Stimulated activated CD4-positive, alpha-beta T cell treated with anti-CD3 and anti-CD28 coated beads, Interleukin-15, amount 100 ng/mL, for 24 hours (primary cell): ENCODE results near the gene LTBR.
"Not testable (repeated sequence)": the region's sequence is repeated elsewhere in the genome, so short reads cannot be mapped to it uniquely, and the experiment has no call there.

Experiments used
- DNase-seq: peaks from one replicate; pipeline ENCODE4 v3.0.0-alpha.2; 2020

LTBR gene

GRCh38 chr12:6383572-6384498 lies at the start of gene LTBR:
LTBR (plus strand) TSS chr12:6384162; CDS start chr12:6384359, 197 bp downstream.
- peak; percentile 47 for DNase-seq

GRCh38 chr12:6334359-6334758 lies 49.6 kb upstream of the LTBR start:
- no peak for DNase-seq

DNA sequence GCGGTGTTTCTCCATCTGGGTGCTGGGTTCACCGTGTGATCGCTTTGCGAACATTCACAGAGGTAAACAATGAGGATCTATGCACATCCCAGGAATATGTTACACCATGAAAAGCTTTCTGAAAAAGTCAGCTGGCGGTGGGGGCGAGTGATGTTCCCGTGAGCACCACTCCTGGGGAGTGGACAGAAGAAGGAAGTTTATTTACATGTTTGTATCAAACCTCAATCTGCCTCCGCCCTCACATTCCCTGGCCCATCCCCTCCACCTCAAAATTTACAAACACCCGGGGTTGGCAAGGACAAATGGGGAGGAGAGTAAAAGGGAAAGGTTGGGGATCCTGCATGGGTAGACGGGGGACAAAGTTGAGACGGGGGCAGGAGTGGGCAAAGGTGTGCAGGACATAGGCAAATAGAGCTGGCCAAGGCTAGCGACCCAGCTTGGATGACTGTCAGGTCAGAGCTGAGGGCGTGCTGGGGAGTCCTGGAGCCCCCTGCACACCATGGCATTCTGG lies 49.0 kb upstream of the LTBR start:
- no peak for DNase-seq

DNA sequence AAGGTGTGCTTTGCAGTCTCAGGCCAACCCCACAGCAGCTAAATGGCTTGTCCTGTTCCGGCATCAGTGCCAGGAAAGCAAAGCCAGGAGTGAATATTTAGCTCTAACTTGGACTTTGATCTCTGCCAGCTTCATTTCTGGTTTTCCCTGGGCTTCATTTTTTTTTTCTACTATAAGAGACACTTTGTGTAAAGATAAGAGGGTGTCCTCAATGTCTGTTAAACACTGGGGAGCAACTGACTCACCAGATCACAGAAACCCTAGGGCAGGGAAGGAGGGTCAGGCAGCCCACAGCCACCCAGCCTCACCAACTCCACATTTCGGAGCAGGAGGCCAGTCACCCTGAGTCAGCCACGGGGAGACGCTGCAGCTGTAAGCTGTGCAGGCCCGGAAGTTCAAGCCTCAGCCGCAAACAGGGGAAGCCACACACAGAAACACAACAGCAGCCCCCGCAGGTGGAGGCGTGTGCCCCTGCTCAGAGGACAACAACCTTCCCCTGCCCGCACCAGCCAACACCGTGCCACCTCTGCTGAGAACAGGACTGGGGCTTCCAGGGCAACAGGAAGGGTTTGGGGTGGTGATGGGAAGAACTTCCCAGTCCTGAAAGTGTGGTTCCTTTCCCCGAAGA lies 48.4 kb upstream of the LTBR start:
- DNase-seq = peak; percentile 94

- peak; percentile 80 for DNase-seq
Observed at GRCh38 chr12:6336079-6336888, 47.7 kb upstream of the LTBR start.

DNA sequence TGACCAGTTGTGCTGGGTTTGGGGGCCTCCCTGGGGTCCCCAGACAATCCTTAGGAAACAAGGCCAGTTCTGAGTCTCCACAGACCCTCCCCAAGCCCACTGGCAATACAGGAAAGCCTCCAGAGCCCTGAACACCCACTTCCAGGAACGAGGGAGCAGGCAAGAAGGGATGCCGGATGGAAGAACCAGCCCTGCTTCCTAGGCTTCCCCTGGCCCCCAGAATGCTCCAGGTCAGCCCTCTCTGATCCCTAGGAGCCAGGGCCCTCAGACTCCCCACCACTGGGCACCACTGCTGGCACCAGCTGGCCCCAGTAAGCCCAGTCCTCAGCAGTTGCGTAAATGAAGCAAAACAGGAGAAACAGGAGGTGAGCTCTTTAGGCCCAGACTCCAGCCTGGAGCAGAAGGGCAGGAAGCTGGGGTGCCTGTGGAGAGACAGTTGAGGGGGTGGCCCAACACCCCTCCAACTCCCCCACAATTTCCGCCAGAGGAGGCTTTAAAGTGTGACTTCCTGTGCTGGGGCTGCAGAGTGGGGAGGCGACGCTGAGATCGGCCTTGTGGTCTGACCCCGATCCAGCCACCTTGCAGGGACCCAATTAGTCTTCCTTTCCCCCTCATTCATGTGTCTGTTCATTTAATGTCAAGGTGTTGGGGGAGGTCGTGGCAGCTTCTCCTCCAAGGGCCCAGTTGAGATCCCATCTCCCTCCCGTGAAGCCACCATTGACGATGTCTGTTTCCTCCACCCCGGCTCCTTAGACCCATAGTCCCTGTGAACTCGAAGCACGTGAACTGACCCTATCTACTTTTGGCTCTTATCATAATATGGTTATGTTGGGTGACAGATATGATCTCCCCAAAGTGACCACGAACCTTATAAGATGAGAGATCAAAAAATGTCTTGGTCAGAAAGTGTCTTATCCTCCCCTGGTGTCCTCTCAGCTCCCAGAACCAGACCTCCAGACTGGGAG lies 46.8 kb upstream of the LTBR start:
- peak; percentile 44 for DNase-seq

- no peak for DNase-seq
Observed at GRCh38 chr12:6337958-6338433, 46.0 kb upstream of the LTBR start.

DNA sequence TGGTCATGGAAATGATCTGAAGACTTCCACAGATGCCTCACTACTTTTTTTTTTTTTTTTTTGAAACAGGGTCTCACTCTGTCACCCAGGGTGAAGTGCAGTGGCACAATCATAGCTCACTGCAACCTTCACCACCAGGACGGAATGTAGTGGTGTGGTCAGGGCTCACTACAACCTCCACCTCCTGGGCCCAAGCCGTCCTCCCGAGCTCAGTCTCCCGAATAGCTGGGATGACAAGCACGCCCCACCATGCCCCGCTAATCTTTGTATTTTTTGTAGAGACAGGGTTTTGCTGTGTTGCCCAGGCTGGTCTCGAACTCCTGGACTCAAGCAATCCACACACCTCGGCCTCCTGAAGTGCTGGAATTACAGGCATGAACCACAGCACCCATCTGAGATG lies 45.4 kb upstream of the LTBR start:
- DNase-seq = not testable (repeated sequence)

GRCh38 chr12:6338955-6339354 lies 45.0 kb upstream of the LTBR start:
- no peak for DNase-seq

DNA sequence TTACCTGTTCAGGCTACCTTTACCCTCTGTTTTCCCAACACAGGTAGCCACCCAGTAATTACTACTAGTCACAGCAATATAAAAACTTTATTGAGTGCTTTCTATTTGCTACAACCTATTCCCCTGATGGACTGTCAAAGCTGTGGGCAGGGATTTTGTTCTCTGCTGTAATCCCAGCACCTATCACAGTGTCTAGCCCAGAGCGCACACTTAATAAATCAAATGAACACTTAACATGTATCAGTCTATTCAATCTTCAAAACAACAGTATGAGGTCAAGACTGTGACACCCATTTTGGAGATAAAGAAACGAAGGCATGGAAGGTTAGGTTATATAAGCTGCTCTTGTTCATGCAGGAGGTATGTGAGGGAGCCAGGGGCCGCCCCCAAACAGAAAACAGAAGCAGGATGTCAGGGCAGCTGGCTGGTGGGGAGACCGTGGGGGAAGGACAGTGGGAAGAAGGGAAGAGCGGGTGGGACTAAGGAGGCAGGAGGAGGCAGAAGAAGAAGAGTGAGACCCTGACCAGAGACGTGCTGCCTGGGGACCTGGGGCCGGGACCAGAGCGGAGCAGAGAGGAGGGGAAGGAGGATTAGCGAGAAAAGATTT lies 43.8 kb upstream of the LTBR start:
- DNase-seq = no peak

- DNase-seq = no peak
Observed at GRCh38 chr12:6340745-6341416, 43.1 kb upstream of the LTBR start.

DNA sequence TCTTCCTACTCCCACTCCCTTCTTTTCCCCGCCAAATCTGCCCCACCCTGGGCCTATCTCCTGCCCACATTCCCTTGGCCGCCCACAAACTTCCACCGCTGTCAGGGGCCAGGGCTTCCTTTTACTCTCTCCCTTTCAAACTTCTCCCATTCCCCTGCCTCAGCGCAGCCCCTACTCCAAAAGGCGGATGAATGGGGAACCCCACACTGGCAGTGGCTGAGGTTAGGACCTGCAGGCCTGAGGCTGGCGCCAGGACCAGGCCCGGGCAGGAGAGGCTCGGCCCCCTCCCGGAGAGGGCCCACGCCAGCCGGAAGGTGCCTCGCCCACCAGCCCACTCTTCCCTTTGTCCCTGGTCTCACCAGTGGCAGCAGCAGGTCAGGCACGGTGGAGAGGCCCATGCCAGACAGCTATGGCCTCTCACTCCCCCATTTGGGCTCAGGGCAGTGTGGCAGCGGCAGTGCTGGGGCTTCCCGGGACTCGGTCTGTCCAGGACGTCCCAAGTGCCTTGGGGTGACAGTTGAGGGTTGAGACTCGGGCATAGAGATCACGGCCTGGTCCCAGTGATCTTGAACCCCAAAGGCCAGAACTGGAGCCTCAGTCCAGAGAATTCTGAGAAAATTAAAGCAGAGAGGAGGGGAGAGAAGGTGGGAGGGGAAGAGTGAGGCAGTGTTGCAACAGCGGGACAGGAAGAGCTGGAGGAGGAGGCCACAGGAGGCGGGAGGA lies 42.4 kb upstream of the LTBR start, which contains the start of gene TNFRSF1A:
Gene TNFRSF1A, minus strand, starts transcription at position 660 of the 723 bp plus-strand sequence. Its CDS starts 262 bp downstream, at position 398.
- DNase-seq = peak; percentile 73

- DNase-seq = no peak
Observed at GRCh38 chr12:6342140-6342889, 41.6 kb upstream of the LTBR start.

DNA sequence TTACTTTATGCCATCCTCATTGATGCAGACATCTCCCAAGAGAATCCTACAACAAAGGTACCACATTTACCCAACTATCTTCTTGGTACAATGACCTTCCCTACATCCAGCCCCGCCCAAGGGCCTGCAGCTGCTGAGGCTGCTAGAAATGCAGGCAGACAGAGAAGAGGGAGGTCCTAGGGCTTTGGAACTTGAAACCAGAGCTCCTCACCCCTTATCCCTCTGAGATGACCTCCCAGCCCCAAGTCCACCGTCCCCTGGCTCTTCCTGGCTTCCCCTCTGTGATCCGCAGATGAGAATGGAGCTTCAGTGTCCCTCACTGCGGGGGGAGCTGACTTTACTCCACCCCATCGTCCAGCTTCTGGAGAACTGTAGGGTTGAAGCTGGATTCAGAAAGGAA lies 40.4 kb upstream of the LTBR start:
- no peak for DNase-seq

- not testable (repeated sequence) for DNase-seq
Observed at GRCh38 chr12:6344101-6344660, 39.8 kb upstream of the LTBR start.

DNA sequence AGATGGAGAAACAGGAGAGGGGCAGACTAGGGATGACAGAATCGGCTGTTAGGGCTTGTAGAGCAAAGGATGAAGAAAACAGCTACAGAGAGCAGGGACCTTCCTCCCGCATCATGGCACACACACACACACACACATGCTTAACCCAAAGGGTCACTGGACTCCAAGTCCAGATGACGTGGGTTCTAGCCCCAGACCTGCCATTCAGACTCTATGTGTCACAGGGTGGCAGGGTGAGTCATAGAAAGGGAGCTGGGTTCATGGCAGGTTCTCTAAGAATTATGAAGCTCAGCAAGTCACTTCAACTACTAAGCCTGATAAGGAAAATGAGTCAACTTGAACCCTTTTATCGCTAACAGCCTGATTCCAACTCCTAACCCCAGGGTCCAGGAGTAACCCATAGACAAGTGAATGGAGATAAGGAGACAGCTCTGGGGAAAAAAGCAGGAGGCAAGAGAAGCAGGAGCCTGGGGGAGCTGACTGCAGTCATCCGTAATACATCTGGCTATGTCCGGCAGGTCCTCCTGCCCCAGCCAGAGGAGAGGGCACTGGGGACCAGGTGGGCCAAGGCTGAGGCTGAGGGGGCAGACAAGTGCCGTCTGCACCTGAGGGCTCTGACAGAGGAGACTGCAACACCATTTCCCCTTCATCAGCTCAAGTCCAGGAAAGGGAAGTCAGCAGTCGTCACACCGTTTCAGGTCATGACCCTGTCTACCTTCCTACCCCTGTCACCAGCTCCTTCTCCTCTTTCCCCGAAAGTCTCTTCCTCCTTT lies 38.5 kb upstream of the LTBR start:
- DNase-seq = peak; percentile 70

GRCh38 chr12:6346235-6346832 lies 37.6 kb upstream of the LTBR start:
- no peak for DNase-seq
